GM19239 (cell line): ENCODE data around the gene LATS1.
"Not testable (repeated sequence)": the region's sequence is repeated elsewhere in the genome, so short reads cannot be mapped to it uniquely, and the experiment has no call there.

ENCODE experiments used
- DNase-seq: peaks from one replicate; pipeline ENCODE4 v3.0.0; 2011; ENCODE audit warnings: low spot score; ENCODE audit not compliant: insufficient read length
- FAIRE-seq: peaks from 2 replicates; lab custom pipeline; 2011; peaks lifted over from hg19 to GRCh38; lab: Jason Lieb, UNC

The LATS1 gene

DNA sequence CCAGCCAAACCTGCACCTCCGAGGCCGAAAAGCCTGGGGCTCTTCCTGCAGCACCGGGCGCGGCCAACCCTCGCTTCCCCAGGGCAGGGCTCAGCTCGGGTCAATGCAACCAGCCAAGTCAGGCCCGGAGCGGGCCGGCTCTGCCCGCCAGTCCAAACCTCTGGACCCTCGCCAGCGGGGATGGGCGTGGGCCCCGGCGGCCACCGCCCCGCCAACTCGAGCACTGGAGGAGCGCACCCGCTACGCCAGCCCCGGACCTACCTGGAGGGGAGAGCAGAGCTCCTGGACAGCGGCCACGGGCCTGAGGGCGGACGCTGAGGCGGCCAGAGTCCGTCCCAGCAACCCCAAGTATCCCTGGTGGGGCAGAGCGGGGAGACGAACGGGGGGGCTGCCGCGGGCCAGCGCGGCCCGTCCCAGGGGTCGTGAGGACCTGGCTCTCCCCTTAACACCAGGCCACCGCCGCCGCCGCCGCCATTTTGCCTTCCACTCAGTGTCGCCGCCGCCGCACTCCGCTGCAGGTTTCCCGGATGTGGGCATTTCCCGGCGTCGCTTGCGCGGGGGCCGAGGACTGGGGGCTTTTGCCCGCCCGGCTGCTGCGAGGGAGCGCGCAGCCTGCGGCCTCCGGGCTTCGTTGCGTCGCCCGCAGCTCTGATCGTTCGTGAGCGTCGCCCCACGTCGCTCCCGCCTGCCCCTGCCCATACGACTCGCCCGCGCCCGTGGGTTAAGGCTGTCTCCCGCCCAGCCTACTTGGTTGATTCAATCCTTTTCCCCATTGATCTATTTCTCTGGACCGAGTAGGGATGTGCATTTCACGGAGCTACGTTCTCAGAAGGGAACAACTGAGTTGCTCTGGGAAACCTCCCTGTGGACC is at the start of gene LATS1:
Gene LATS1 (minus strand): TSS at position 514 of the 871 bp plus-strand sequence. CDS start 15,975 bp downstream, outside the sequence.
- peak; percentile 80 for DNase-seq
- peak; percentile 59 for FAIRE-seq

GRCh38 chr6:149766156-149766769 is 48.4 kb upstream of the LATS1 start:
- FAIRE-seq (no peak), DNase-seq (no peak)

DNA sequence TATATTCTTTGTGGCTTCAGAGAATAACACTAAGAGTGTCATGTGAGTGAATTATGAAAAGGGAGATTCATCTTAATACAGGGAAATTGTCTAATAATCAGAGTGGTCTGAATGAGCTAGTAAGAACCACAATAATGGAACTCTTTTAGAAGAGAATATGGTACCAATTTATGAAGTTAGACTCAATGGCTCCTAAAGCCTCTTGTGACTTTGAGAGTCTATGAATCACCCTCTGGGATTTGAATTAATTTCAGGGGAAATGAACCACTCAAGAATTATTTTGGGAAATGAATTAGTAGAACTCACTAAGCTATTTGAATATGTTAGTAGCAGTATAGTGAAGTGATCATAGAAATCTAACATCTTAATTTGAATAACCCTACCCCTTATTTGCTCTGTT is 46.0 kb upstream of the LATS1 start:
- FAIRE-seq (no peak), DNase-seq (no peak)

- DNase-seq, result no peak
- peak; percentile 71 for FAIRE-seq
Observed at GRCh38 chr6:149761438-149761837, 43.5 kb upstream of the LATS1 start.

DNA sequence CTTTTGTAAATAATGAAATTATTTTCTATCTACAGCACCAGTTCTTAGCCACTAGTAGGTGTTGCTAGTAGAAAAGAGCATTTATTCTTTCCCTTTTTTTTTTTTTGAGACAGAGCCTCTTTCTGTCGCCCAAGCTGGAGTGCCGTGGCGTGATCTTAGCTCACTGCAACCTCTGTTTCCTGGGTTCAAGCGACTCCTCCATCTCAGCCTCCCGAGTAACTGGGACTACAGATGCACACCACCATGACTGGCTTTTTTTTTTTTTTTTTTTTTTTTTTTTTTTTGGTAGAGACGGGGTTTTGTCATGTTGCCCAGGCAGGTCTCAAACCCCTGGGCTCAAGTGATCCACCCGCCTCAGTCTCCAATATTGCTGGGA is 38.3 kb upstream of the LATS1 start:
- FAIRE-seq, result no peak

DNA sequence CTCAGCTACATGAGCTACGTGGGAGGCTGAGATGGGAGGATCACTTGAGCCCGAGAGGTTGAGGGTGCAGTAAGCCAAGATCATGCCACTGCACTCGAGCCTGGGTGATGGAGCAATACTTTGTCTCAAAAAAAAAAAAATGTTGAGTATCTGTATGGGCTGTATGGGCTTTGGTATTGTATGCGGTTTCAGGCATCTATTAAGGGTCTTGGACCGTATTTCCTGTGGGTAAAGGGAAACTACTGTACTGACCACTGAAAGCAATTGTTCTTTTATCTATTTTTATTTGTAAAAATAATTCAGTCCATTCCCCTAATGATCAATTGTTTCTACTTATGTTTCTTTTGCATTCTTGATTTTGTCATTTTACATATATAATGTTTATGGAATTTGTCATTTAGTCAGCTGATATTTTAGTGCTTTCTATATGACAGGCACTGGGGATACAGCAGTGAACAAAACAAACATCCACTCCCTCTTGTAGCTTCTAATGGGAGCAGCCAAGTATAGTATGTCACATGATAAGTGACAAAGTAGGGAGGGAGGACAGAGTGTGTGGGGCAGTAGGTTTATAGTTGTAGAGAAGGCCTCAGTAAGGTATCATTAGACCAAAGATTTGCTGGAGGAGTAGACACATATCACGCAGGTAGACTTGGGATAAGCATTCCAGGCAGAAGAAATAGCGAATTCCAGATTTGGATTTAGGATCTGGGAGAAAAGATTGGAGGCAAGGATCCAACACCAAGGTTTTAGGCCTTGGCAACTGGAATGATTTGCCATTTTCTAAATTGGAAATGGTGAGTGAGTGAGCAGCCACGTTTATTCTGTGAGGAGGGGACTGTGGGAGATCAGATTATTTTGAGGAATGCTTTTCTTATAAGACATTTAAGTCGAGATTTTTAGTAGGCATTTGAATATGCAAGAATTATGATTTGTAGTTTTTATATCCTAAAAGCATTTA is 37.7 kb upstream of the LATS1 start:
- no peak for FAIRE-seq
- DNase-seq, result peak; percentile 8

More for the DNA sequence above, 38.3 kb upstream of the LATS1 start:
- no peak for DNase-seq

DNA sequence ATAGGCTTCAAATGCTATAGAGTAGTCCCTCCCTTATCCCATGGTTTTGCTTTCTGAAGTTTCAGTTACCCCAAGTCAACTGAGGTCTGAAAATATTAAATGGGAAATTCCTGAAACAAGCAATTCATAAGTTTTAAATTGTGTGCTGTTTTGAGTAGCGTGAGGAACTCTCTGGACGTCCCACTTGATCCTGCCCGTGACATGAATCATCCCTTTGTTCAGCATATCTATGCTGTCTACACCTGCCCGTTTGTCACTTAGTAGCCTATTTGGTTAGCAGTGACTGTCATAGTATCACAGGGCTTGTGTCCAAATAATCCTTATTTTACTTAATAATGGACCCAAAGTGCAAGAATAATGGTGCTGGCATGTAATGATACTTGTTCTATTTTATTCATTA is 36.6 kb upstream of the LATS1 start:
- FAIRE-seq (no peak), DNase-seq (no peak)

DNA sequence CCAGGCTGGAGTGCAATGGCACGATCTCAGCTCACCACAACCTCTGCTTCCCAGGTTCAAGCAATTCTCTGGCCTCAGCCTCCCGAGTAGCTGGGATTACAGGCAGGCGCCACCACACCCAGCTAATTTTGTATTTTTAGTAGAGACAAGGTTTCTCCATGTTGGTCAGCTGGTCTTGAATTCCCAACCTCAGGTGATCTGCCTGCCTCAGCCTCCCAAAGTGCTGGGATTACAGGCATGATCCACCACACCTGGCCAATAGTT is 35.4 kb upstream of the LATS1 start:
- DNase-seq, FAIRE-seq: not testable (repeated sequence)

GRCh38 chr6:149752600-149753373 is 34.9 kb upstream of the LATS1 start:
- DNase-seq (no peak), FAIRE-seq (no peak)

GRCh38 chr6:149751920-149752319 is 34.0 kb upstream of the LATS1 start:
- FAIRE-seq, DNase-seq: not testable (repeated sequence)

DNA sequence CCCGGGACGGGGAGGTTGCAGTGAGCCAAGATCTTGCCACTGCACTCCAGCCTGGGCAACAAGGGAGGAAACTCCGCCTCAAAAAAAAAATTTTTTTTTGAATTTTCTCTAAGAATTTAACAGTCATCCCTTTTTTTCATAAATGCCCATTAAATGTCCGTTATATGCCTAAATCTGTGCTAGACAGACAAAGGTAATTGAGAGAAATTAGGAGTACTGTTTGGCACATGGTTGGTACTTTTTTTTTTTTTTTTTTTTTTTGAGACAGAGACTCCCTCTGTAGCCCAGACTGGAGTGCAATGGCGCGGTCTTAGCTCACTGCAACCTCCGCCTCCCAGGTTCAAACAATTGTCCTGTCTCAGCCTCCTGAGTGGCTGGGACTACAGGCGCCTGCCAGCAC is 33.3 kb upstream of the LATS1 start:
- FAIRE-seq (no peak), DNase-seq (no peak)

DNA sequence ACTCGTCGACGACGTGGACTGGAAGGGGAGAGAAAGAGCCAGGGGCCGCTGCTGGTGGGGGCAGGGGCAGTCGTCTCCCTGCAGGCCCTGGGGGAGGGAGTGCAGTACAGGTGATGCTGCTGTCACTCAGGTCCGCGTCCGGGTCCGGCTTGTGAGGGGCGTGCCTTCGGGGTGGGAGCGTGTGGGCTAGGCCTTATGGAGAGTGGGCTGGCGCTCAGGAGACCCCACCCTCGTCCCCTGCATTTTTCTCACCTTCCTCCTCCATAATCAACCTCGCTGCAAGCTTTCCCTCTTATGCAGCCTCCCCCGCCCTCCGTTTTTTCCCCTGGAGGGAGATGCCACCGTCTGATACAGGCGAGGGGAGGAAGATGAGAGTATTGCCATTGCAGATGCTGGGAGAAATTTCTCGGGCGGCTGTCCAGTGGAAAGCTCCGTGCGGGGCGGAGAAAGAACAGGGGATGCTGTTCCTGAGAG is 32.3 kb upstream of the LATS1 start:
- FAIRE-seq (peak; percentile 31), DNase-seq (peak; percentile 8)

GRCh38 chr6:149749594-149750135 is 31.8 kb upstream of the LATS1 start, which contains the start of gene PCMT1:
PCMT1 (plus strand) TSS chr6:149749741; CDS start chr6:149749902, 161 bp downstream.
- FAIRE-seq, result no peak
- peak; percentile 74 for DNase-seq

DNA sequence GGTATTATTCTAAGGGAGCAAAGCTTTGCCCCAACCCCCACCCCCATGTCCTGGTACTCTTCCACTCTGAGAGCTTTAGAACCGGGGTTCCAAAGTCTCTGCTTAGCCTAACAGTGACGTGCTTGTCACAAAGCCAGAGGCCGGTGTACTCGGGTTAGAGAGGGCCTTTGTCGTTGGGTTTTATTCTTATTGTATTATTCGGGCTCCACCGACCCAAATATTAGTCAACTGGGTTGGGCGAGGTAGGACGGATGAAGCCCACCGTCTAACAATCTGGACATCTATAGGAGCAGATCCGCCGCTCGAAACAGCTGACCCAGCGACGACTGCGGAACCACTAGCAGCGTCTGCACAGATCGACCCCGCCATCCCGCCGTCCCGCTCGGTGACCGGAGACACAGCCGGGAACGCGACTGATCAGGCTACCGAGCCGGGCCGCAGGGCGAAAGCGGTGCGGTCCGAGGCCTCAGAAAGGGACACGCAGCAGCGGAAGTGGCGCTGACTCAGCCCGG is 31.2 kb upstream of the LATS1 start:
- not testable (repeated sequence) for FAIRE-seq, DNase-seq

DNA sequence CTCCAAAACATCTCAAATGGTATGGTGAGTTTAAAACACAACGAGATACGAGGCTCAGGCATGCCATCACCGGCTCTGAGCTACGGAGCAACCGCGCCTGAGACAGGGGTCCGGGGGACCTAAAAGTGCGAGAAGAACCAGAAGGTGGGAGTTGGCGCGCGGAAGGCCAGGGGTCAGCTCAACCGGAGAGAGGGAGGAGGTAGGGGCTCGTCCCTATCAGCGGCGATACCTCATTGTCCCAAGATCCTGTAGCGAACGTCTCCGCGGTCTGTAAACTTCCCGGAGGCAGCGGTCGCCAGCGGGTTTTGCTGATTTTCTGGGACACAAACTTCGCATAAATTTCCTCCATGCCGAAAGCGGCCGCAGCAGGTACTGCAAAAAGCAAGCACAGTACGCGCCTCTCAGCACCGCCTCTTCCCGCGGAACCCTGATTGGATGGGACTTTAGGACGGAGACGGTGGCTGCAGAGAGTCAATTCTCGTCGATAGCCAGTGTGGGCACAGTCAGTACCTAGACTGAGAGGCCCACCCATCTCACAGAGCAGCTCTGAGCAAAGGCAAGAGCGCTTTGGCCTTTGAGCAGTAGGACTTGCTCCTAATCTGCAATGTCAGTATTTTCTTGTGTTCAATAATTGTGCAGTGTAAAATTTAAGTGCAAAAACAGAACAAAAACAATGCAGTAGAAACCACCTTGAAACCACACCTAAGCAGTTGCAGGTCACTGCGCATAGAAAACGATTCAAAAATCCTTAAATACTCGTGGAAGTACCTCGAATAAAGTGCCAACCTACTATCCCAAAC is 28.4 kb upstream of the LATS1 start, which contains the start of gene NUP43:
Gene NUP43 (minus strand): TSS at position 383 of the 800 bp plus-strand sequence. CDS start 34 bp downstream, at position 349.
- DNase-seq, result peak; percentile 66

DNA sequence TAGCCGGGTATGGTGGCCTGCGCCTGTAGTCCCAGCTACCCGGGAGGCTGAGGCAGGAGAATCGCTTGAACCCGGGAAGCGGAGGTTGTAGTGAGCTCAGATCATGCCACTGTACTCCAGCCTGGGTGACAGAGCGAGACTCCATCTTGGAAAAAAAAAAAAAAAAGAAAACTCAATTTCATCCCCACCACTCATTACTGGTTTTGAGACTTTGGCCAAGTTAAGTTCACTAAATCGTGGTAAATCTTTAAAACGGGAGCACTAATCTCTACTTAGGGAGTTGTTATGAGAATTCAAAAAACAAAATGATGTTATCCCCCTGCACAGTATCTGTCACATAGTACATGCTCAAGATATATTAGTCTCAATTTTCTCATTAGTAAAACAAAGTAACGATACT is 27.4 kb upstream of the LATS1 start:
- FAIRE-seq, DNase-seq: not testable (repeated sequence)

More for the DNA sequence above, 28.4 kb upstream of the LATS1 start, which contains the start of gene NUP43:
- peak; percentile 97 for FAIRE-seq

DNA sequence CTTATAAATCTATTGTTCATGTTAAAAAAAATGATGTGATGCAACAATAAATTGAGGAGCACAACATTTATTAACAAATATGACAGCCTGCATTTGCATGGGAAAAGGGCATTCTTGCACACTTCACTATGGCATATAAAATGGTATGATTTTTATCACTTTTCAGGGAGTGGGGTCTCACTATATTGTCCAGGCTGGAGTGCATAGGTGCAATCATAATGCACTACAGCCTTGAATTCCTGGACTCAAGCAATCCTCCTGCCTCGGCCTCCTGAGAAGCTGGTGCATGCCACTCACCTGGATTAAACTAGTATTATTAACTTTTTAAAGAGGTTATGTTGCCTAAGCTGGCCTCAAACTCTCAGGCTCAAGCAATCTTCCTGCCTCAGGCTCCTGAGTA is 17.0 kb upstream of the LATS1 start:
- no peak for FAIRE-seq
- no peak for DNase-seq

DNA sequence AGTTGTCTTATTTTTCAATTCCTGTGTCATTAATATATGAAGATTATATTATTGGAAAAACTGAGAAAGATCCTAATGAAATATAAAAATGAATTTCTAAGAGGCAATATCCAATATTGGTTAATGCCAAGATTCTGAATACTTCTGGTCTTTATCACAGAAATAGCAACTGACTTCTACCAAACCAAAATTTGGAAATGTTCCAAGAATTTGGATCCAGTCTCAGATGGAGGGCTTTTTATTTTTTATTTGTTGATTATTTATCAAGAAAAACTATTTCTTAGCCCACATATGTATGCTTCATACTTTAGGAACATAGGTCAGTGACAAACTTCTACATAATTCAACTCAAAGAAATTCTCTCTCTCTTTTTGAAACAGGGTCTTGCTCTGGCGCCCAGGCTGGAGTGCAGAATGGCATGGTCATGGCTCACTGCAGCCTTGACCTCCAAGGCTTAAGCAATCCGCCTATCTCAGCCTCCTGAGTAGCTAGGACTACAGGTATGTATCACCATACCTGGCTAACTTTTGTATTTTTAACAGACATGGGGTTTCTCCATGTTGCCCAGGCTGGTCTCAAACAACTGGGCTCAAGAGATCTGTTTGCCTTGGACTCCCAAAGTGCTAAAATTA is 15.3 kb upstream of the LATS1 start:
- FAIRE-seq (no peak), DNase-seq (no peak)
